ENCODE measurements around the gene TOR2A. TPM values are rescaled to one million over a fixed set of nuclear protein-coding genes. Genes with fewer than 3 reads are reported as not detected.

TOR2A gene
- total and polyA plus RNA-seq, 5 donors from 2014 or later: 11.9 to 30.2 (median 23.2) TPM

GRCh38 chr9:127707766-127708165, 27.3 kb downstream of the TOR2A start:
- H3K27ac Mint-ChIP-seq: peak overlapping the region in 1 of 3 donors; percentile 69
- H3K4me3 Mint-ChIP-seq: no peak overlapping the region

GRCh38 chr9:127706836-127707241, 28.3 kb downstream of the TOR2A start, which contains the start of gene CFAP157:
CFAP157 (plus strand) TSS chr9:127706988; CDS start chr9:127707032, 44 bp downstream.
- no peak within 1 kb of the TSS for H3K4me3 ChIP-seq (ENCODE audit: low read depth, low read length)
- H3K27me3 ChIP-seq (ENCODE audit: control insufficient read depth, insufficient read depth, low read length): no peaks in the 10 kb centered on the region
- no peak for ATAC-seq (ENCODE audit: low read depth in 2 of 2)
- Mint-ChIP-seq H3K4me1 (peaks cover 0 to 29% (median 5%) of the 10 kb centered on the region in 4 donors), H3K36me3 (peaks cover 3% of the 10 kb centered on the region), H3K9me3 (peaks cover 0 to 2% (median 0%) of the 10 kb centered on the region in 7 donors), H3K27ac (peak within 1 kb of the TSS in 1 of 3 donors; percentile 69), H3K4me3 (peak within 1 kb of the TSS in 1 of 4 donors; percentile 82), H3K27me3 (no peaks in the 10 kb centered on the region)
- no peak within 1 kb of the TSS for H3K27ac ChIP-seq (ENCODE audit: insufficient read depth, low read length, poor library complexity, severe bottlenecking)
- DNase-seq: no peak
- peaks cover 6% of the 10 kb centered on the region for H3K4me1 ChIP-seq (ENCODE audit: control insufficient read depth, insufficient read depth, low read length, poor library complexity, severe bottlenecking)
- no peaks in the 10 kb centered on the region for H3K9me3 ChIP-seq (ENCODE audit: control insufficient read depth in 2 of 2, low read length in 2 of 2)
- no peaks in the 10 kb centered on the region for H3K36me3 ChIP-seq (ENCODE audit: control insufficient read depth, insufficient read depth, low read length)

More at GRCh38 chr9:127707766-127708165, 27.3 kb downstream of the TOR2A start:
- H3K4me3 ChIP-seq (ENCODE audit: low read depth, low read length): no peak overlapping the region
- H3K9me3 ChIP-seq (ENCODE audit: control insufficient read depth in 2 of 2, low read length in 2 of 2): no peaks in the 10 kb centered on the region
- DNase-seq (peak in 2 of 3 donors; percentile 28 to 67), ATAC-seq (ENCODE audit: low read depth in 2 of 2) (peak; percentile 70)
- no peaks in the 10 kb centered on the region for H3K27me3 ChIP-seq (ENCODE audit: control insufficient read depth, insufficient read depth, low read length)
- peaks cover 0 to 2% (median 0%) of the 10 kb centered on the region in 7 donors for H3K9me3 Mint-ChIP-seq
- no peak overlapping the region for H3K27ac ChIP-seq (ENCODE audit: insufficient read depth, low read length, poor library complexity, severe bottlenecking)
- H3K4me1 Mint-ChIP-seq: peaks cover 0 to 33% (median 5%) of the 10 kb centered on the region in 4 donors
- H3K36me3 Mint-ChIP-seq: peaks cover 3% of the 10 kb centered on the region
- no peaks in the 10 kb centered on the region for H3K27me3 Mint-ChIP-seq
- peaks cover 6% of the 10 kb centered on the region for H3K4me1 ChIP-seq (ENCODE audit: control insufficient read depth, insufficient read depth, low read length, poor library complexity, severe bottlenecking)
- H3K36me3 ChIP-seq (ENCODE audit: control insufficient read depth, insufficient read depth, low read length): no peaks in the 10 kb centered on the region

GRCh38 chr9:127705577-127706379, 29.3 kb downstream of the TOR2A start:
- no peak overlapping the region for H3K4me3 ChIP-seq (ENCODE audit: low read depth, low read length)
- ATAC-seq (ENCODE audit: low read depth in 2 of 2) (no peak), DNase-seq (no peak)
- H3K27ac ChIP-seq (ENCODE audit: insufficient read depth, low read length, poor library complexity, severe bottlenecking): no peak overlapping the region
- no peak overlapping the region for H3K27ac Mint-ChIP-seq
- peaks cover 0 to 20% (median 3%) of the 10 kb centered on the region in 4 donors for H3K4me1 Mint-ChIP-seq
- peaks cover under 1% of the 10 kb centered on the region for H3K4me1 ChIP-seq (ENCODE audit: control insufficient read depth, insufficient read depth, low read length, poor library complexity, severe bottlenecking)
- peaks cover 0 to 2% (median 0%) of the 10 kb centered on the region in 7 donors for H3K9me3 Mint-ChIP-seq
- peaks cover 3% of the 10 kb centered on the region for H3K36me3 Mint-ChIP-seq
- no peaks in the 10 kb centered on the region for H3K27me3 ChIP-seq (ENCODE audit: control insufficient read depth, insufficient read depth, low read length)
- no peaks in the 10 kb centered on the region for H3K9me3 ChIP-seq (ENCODE audit: control insufficient read depth in 2 of 2, low read length in 2 of 2)
- no peaks in the 10 kb centered on the region for H3K27me3 Mint-ChIP-seq
- no peaks in the 10 kb centered on the region for H3K36me3 ChIP-seq (ENCODE audit: control insufficient read depth, insufficient read depth, low read length)
- no peak overlapping the region for H3K4me3 Mint-ChIP-seq

- no peaks in the 10 kb centered on the region for H3K9me3 ChIP-seq (ENCODE audit: control insufficient read depth in 2 of 2, low read length in 2 of 2)
- no peak overlapping the region for H3K27ac ChIP-seq (ENCODE audit: insufficient read depth, low read length, poor library complexity, severe bottlenecking)
- Mint-ChIP-seq H3K9me3 (no peaks in the 10 kb centered on the region), H3K4me3 (peak overlapping the region in 1 of 4 donors; percentile 43), H3K27me3 (peaks cover 4% of the 10 kb centered on the region), H3K27ac (no peak overlapping the region), H3K36me3 (peaks cover under 1% of the 10 kb centered on the region), H3K4me1 (peaks cover 0 to 24% (median 13%) of the 10 kb centered on the region in 4 donors)
- ATAC-seq (ENCODE audit: low read depth in 2 of 2) (no peak), DNase-seq (no peak)
- H3K4me3 ChIP-seq (ENCODE audit: low read depth, low read length): no peak overlapping the region
- H3K4me1 ChIP-seq (ENCODE audit: control insufficient read depth, insufficient read depth, low read length, poor library complexity, severe bottlenecking): peaks cover 7% of the 10 kb centered on the region
- H3K27me3 ChIP-seq (ENCODE audit: control insufficient read depth, insufficient read depth, low read length): no peaks in the 10 kb centered on the region
- no peaks in the 10 kb centered on the region for H3K36me3 ChIP-seq (ENCODE audit: control insufficient read depth, insufficient read depth, low read length)
Observed at GRCh38 chr9:127703289-127703946, 31.7 kb downstream of the TOR2A start.

GRCh38 chr9:127700594-127701255, 34.4 kb downstream of the TOR2A start:
- no peak for ATAC-seq (ENCODE audit: low read depth in 2 of 2)
- H3K4me1 Mint-ChIP-seq: peaks cover 0 to 22% (median 9%) of the 10 kb centered on the region in 4 donors
- Histone ChIP-seq H3K27me3 (ENCODE audit: control insufficient read depth, insufficient read depth, low read length) (no peaks in the 10 kb centered on the region), H3K36me3 (ENCODE audit: control insufficient read depth, insufficient read depth, low read length) (no peaks in the 10 kb centered on the region), H3K4me1 (ENCODE audit: control insufficient read depth, insufficient read depth, low read length, poor library complexity, severe bottlenecking) (peaks cover 7% of the 10 kb centered on the region), H3K27ac (ENCODE audit: insufficient read depth, low read length, poor library complexity, severe bottlenecking) (no peak overlapping the region), H3K4me3 (ENCODE audit: low read depth, low read length) (no peak overlapping the region), H3K9me3 (ENCODE audit: control insufficient read depth in 2 of 2, low read length in 2 of 2) (no peaks in the 10 kb centered on the region)
- no peaks in the 10 kb centered on the region for H3K36me3 Mint-ChIP-seq
- H3K27ac Mint-ChIP-seq: no peak overlapping the region
- peaks cover 4% of the 10 kb centered on the region for H3K27me3 Mint-ChIP-seq
- no peaks in the 10 kb centered on the region for H3K9me3 Mint-ChIP-seq
- peak overlapping the region in 2 of 4 donors; percentile 57 to 70 for H3K4me3 Mint-ChIP-seq
- DNase-seq: no peak

- Histone ChIP-seq H3K9me3 (ENCODE audit: control insufficient read depth in 2 of 2, low read length in 2 of 2) (no peaks in the 10 kb centered on the region), H3K27ac (ENCODE audit: insufficient read depth, low read length, poor library complexity, severe bottlenecking) (no peak overlapping the region), H3K36me3 (ENCODE audit: control insufficient read depth, insufficient read depth, low read length) (no peaks in the 10 kb centered on the region), H3K4me1 (ENCODE audit: control insufficient read depth, insufficient read depth, low read length, poor library complexity, severe bottlenecking) (peaks cover 7% of the 10 kb centered on the region), H3K27me3 (ENCODE audit: control insufficient read depth, insufficient read depth, low read length) (no peaks in the 10 kb centered on the region), H3K4me3 (ENCODE audit: low read depth, low read length) (no peak overlapping the region)
- peaks cover 0 to 22% (median 9%) of the 10 kb centered on the region in 4 donors for H3K4me1 Mint-ChIP-seq
- H3K9me3 Mint-ChIP-seq: no peaks in the 10 kb centered on the region
- ATAC-seq (ENCODE audit: low read depth in 2 of 2): no peak
- peak overlapping the region in 3 of 4 donors; percentile 57 to 70 (median 69) for H3K4me3 Mint-ChIP-seq
- H3K36me3 Mint-ChIP-seq: no peaks in the 10 kb centered on the region
- H3K27me3 Mint-ChIP-seq: peaks cover 4% of the 10 kb centered on the region
- peak overlapping the region in 1 of 3 donors; percentile 71 for H3K27ac Mint-ChIP-seq
- no peak for DNase-seq
Observed at GRCh38 chr9:127700140-127700539, 35.0 kb downstream of the TOR2A start.

- Mint-ChIP-seq H3K4me3 (peak overlapping the region; percentile 66 to 94 (median 83)), H3K4me1 (peaks cover 0 to 22% (median 9%) of the 10 kb centered on the region in 4 donors), H3K9me3 (no peaks in the 10 kb centered on the region), H3K27me3 (peaks cover 4% of the 10 kb centered on the region), H3K27ac (peak overlapping the region; percentile 56 to 93 (median 88)), H3K36me3 (no peaks in the 10 kb centered on the region)
- DNase-seq: peak; percentile 73 to 93 (median 80)
- ATAC-seq (ENCODE audit: low read depth in 2 of 2): peak; percentile 88 to 96
- Histone ChIP-seq H3K36me3 (ENCODE audit: control insufficient read depth, insufficient read depth, low read length) (no peaks in the 10 kb centered on the region), H3K4me3 (ENCODE audit: low read depth, low read length) (peak overlapping the region; percentile 74), H3K27ac (ENCODE audit: insufficient read depth, low read length, poor library complexity, severe bottlenecking) (peak overlapping the region; percentile 63), H3K9me3 (ENCODE audit: control insufficient read depth in 2 of 2, low read length in 2 of 2) (no peaks in the 10 kb centered on the region), H3K4me1 (ENCODE audit: control insufficient read depth, insufficient read depth, low read length, poor library complexity, severe bottlenecking) (peaks cover 7% of the 10 kb centered on the region), H3K27me3 (ENCODE audit: control insufficient read depth, insufficient read depth, low read length) (no peaks in the 10 kb centered on the region)
Observed at GRCh38 chr9:127698985-127699670, 36.0 kb downstream of the TOR2A start.

Data from CD4-positive, CD25-positive, alpha-beta regulatory T cell (primary cell).